DOHH2 (cell line): ENCODE results near the gene ZNF771.
A peak's percentile ranks its signal among the peaks of the same experiment; 100 is the strongest.

Experiments used
- H3F3A ChIP-seq: fragments of 200-600 bp; sonication (generic), shearing (Covaris generic); 2 replicates; pipeline ENCODE4 v1.6.0; 2016; ENCODE audit warnings: antibody characterized with exemption, mild to moderate bottlenecking; ENCODE audit not compliant: control insufficient read depth, insufficient read depth
- H3K27ac ChIP-seq: fragments of 200-600 bp; sonication (generic); 2 replicates; pipeline ENCODE4 v1.5.1; 2014; ENCODE audit warnings: low read depth, mild to moderate bottlenecking, low read length, moderate library complexity
- H3K27me3 ChIP-seq: fragments of 200-600 bp; sonication (generic); 2 replicates; pipeline ENCODE4 v1.6.1; 2014; ENCODE audit warnings: mild to moderate bottlenecking, low read length, mixed read lengths; ENCODE audit not compliant: control insufficient read depth
- H3K36me3 ChIP-seq: fragments of 200-600 bp; sonication (generic); 2 replicates; pipeline ENCODE4 v1.6.1; 2014; ENCODE audit warnings: mild to moderate bottlenecking, low read length, moderate library complexity, mixed read lengths; ENCODE audit not compliant: control insufficient read depth
- H3K4me1 ChIP-seq: fragments of 200-600 bp; sonication (generic); 2 replicates; pipeline ENCODE4 v1.6.1; 2014; ENCODE audit warnings: mild to moderate bottlenecking, low read length, mixed read lengths; ENCODE audit not compliant: control insufficient read depth
- H3K4me2 ChIP-seq: fragments of 200-600 bp; sonication (generic); 2 replicates; pipeline ENCODE4 v1.6.0; 2014; ENCODE audit warnings: mild to moderate bottlenecking, low read length, moderate library complexity
- H3K4me3 ChIP-seq: fragments of 200-600 bp; sonication (generic); 2 replicates; pipeline ENCODE4 v1.5.1; 2014; ENCODE audit warnings: mild to moderate bottlenecking, low read length, mixed read lengths
- H3K79me2 ChIP-seq: fragments of 200-600 bp; sonication (generic); 2 replicates; pipeline ENCODE4 v1.6.1; 2014; ENCODE audit warnings: mild to moderate bottlenecking, low read length, mixed read lengths; ENCODE audit not compliant: control insufficient read depth
- H3K9me2 ChIP-seq: fragments of 200-600 bp; sonication (generic); replicated peaks from 2 replicates; pipeline ENCODE4 v1.6.1; 2014; ENCODE audit warnings: mild to moderate bottlenecking, low read length, mixed read lengths; ENCODE audit not compliant: control insufficient read depth
- H3K9me3 ChIP-seq: fragments of 200-600 bp; sonication (generic); 2 replicates; pipeline ENCODE4 v1.6.1; 2014; ENCODE audit warnings: antibody characterized with exemption, low read length, mixed read lengths; ENCODE audit not compliant: control insufficient read depth, insufficient read depth
- H4K20me1 ChIP-seq: fragments of 200-600 bp; sonication (generic); 2 replicates; pipeline ENCODE4 v1.6.0; 2014; ENCODE audit warnings: low read depth, mild to moderate bottlenecking, antibody characterized with exemption, low read length, moderate library complexity; ENCODE audit not compliant: control insufficient read depth, insufficient read depth
- CTCF ChIP-seq: fragments of 200-600 bp; sonication (generic); IDR thresholded peaks from one replicate; pipeline ENCODE4 v1.5.1; 2014; ENCODE audit warnings: antibody characterized with exemption, mild to moderate bottlenecking, low read depth, low read length; ENCODE audit not compliant: poor library complexity, severe bottlenecking
- EZH2phosphoT487 ChIP-seq: fragments of 200-600 bp; sonication (generic); IDR thresholded peaks from 2 replicates; pipeline ENCODE4 v1.6.1; 2017; ENCODE audit warnings: borderline replicate concordance, mild to moderate bottlenecking, antibody characterized with exemption, low read length, moderate library complexity, mixed read lengths

The ZNF771 gene

GRCh38 chr16:30401768-30402425, 5.5 kb upstream of the ZNF771 start:
- H3K4me2 ChIP-seq: no peak overlapping the region
- H4K20me1 ChIP-seq: no peaks in the 10 kb centered on the region
- no peak overlapping the region for H3K27ac ChIP-seq
- peaks cover 27% of the 10 kb centered on the region for H3K36me3 ChIP-seq
- H3K9me3 ChIP-seq: no peaks in the 10 kb centered on the region
- no peaks in the 10 kb centered on the region for H3K9me2 ChIP-seq
- no peaks in the 10 kb centered on the region for H3K27me3 ChIP-seq
- TF ChIP-seq EZH2phosphoT487: no peak
- TF ChIP-seq CTCF: no peak
- H3K79me2 ChIP-seq: peaks cover 11% of the 10 kb centered on the region
- peaks cover 29% of the 10 kb centered on the region for H3K4me1 ChIP-seq
- no peak overlapping the region for H3K4me3 ChIP-seq
- H3F3A ChIP-seq: peaks cover 4% of the 10 kb centered on the region

- H3K4me3 ChIP-seq: peak overlapping the region; percentile 92
- H3K27ac ChIP-seq: 0 out of 2 replicates have a peak overlapping the region, but pooled peaks have one; percentile 25
- no peaks in the 10 kb centered on the region for H3K9me3 ChIP-seq
- peaks cover 12% of the 10 kb centered on the region for H3K36me3 ChIP-seq
- H3K4me1 ChIP-seq: peaks cover 27% of the 10 kb centered on the region
- TF ChIP-seq EZH2phosphoT487 (no peak), CTCF (no peak)
- no peaks in the 10 kb centered on the region for H3K27me3 ChIP-seq
- H4K20me1 ChIP-seq: no peaks in the 10 kb centered on the region
- peaks cover 6% of the 10 kb centered on the region; the same call in 1 of the 2 replicates for H3F3A ChIP-seq
- H3K9me2 ChIP-seq: no peaks in the 10 kb centered on the region
- H3K4me2 ChIP-seq: peak overlapping the region; percentile 87
- peaks cover 22% of the 10 kb centered on the region for H3K79me2 ChIP-seq
Measured at GRCh38 chr16:30406795-30407101, 658 bp upstream of the ZNF771 start.

- Histone ChIP-seq H3K4me2 (peak overlapping the region; percentile 87), H3K27ac (peak overlapping the region; percentile 72), H3K79me2 (peaks cover 27% of the 10 kb centered on the region), H3K9me3 (no peaks in the 10 kb centered on the region), H3K9me2 (no peaks in the 10 kb centered on the region), H3K36me3 (peaks cover 25% of the 10 kb centered on the region), H3K27me3 (no peaks in the 10 kb centered on the region), H4K20me1 (no peaks in the 10 kb centered on the region), H3K4me3 (peak overlapping the region; percentile 92), H3K4me1 (peaks cover 27% of the 10 kb centered on the region), H3F3A (peaks cover 10% of the 10 kb centered on the region)
- TF ChIP-seq CTCF (no peak), EZH2phosphoT487 (no peak)
Measured at GRCh38 chr16:30407804-30408534, 563 bp downstream of the ZNF771 start.
